Measurements from ENCODE around the gene SRSF8.

The SRSF8 gene

GRCh38 chr11:95111923-95112540, 45.3 kb downstream of the SRSF8 start:
- no peak for TF ChIP-seq POLR2A (IDR thresholded peaks at IDR 0.05; ENCODE audit: low read length)
- DNase-seq = no peak

- no peak for DNase-seq
- no peak for TF ChIP-seq GATA1 (IDR thresholded peaks at IDR 0.05; ENCODE audit: low read depth, low read length)
- TF ChIP-seq POLR2A (IDR thresholded peaks at IDR 0.05; ENCODE audit: low read length) = no peak
Measured at GRCh38 chr11:95115597-95115996, 48.9 kb downstream of the SRSF8 start.

GRCh38 chr11:95119361-95120060, 52.8 kb downstream of the SRSF8 start:
- DNase-seq = no peak
- TF ChIP-seq GATA1 (IDR thresholded peaks at IDR 0.05; ENCODE audit: low read depth, low read length) (no peak), POLR2A (IDR thresholded peaks at IDR 0.05; ENCODE audit: low read length) (no peak)
